ENCODE data around the gene THRAP3.

The THRAP3 gene

DNA sequence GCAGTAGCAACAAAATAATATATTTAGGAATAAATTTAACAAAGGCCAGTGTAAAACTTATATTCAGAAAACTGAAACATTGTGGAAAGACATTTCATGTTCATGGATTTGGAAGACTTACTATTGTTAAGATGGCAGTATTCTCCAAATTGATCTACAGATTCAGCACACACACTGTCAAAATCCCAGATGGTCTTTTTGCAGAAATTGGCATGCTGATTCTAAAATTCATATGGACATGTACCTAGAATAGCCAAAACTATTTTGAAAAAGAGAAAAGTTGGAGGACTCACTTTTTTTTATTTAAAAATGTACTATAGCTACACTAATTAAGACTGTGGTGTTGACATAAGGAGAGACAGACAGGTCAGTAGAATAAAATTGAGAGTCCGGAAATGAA is 50.0 kb downstream of the THRAP3 start:
- no peaks in the 10 kb centered on the region for H3K4me1 ChIP-seq (ENCODE audit: insufficient read depth, low read length)
- H3K27ac ChIP-seq (ENCODE audit: low read length): no peak overlapping the region
- no peak overlapping the region for H3K4me3 ChIP-seq (ENCODE audit: low read depth in 1 of 2, low read length in 2 of 2)
- no peak overlapping the region for H2AFZ ChIP-seq (ENCODE audit: low read depth, low read length)
- H3K4me2 ChIP-seq (ENCODE audit: insufficient read depth, low read length): no peak overlapping the region
- H3K36me3 ChIP-seq (ENCODE audit: insufficient read depth, low read length): peaks cover 42% of the 10 kb centered on the region
- no peak overlapping the region for H3K9ac ChIP-seq (ENCODE audit: low read depth, low read length)
- H3K9me3 ChIP-seq (ENCODE audit: insufficient read depth, low read length, severe bottlenecking): no peaks in the 10 kb centered on the region
- TF ChIP-seq, protein P1, sequence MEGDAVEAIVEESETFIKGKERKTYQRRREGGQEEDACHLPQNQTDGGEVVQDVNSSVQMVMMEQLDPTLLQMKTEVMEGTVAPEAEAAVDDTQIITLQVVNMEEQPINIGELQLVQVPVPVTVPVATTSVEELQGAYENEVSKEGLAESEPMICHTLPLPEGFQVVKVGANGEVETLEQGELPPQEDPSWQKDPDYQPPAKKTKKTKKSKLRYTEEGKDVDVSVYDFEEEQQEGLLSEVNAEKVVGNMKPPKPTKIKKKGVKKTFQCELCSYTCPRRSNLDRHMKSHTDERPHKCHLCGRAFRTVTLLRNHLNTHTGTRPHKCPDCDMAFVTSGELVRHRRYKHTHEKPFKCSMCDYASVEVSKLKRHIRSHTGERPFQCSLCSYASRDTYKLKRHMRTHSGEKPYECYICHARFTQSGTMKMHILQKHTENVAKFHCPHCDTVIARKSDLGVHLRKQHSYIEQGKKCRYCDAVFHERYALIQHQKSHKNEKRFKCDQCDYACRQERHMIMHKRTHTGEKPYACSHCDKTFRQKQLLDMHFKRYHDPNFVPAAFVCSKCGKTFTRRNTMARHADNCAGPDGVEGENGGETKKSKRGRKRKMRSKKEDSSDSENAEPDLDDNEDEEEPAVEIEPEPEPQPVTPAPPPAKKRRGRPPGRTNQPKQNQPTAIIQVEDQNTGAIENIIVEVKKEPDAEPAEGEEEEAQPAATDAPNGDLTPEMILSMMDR (IDR thresholded peaks at IDR 0.05; ENCODE audit: borderline replicate concordance, extremely low read depth, low read length, poor library complexity, severe bottlenecking): no peak
- no peak for TF ChIP-seq EZH2 (IDR thresholded peaks at IDR 0.05; ENCODE audit: borderline replicate concordance, low read depth, low read length, severe bottlenecking)
- H4K20me1 ChIP-seq (ENCODE audit: insufficient read depth, low read length): peaks cover 30% of the 10 kb centered on the region
- no peaks in the 10 kb centered on the region for H3K27me3 ChIP-seq (ENCODE audit: insufficient read depth, low read length, poor library complexity)
- ATAC-seq (ENCODE audit: insufficient read depth, low read depth): no peak
- no peak for DNase-seq
- H3K79me2 ChIP-seq (ENCODE audit: insufficient read depth, low read length): peaks cover 87% of the 10 kb centered on the region

DNA sequence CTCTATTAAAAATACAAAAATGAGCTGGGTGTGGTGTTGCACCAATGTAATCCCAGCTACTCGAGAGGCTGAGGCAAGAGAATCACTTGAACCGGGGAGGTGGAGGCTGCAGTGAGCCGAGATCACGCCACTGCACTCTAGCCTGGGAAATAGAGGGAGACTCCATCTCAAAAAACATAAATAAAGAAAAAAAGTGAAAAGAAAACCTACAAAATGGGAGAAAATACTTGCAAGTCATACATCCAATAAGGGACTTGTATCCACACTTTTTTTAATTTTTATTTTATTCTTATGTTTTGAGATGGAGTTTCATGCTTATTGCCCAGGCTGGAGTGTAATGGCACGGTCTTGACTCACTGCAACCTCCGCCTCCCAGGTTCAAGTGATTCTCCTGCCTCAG is 52.4 kb downstream of the THRAP3 start:
- TF ChIP-seq, protein P1 (IDR thresholded peaks at IDR 0.05; ENCODE audit: borderline replicate concordance, extremely low read depth, low read length, poor library complexity, severe bottlenecking): no peak
- Histone ChIP-seq H3K4me1 (ENCODE audit: insufficient read depth, low read length) (no peaks in the 10 kb centered on the region), H4K20me1 (ENCODE audit: insufficient read depth, low read length) (peaks cover 38% of the 10 kb centered on the region), H3K9ac (ENCODE audit: low read depth, low read length) (no peak overlapping the region), H3K36me3 (ENCODE audit: insufficient read depth, low read length) (peaks cover 37% of the 10 kb centered on the region), H3K27me3 (ENCODE audit: insufficient read depth, low read length, poor library complexity) (no peaks in the 10 kb centered on the region), H3K4me2 (ENCODE audit: insufficient read depth, low read length) (no peak overlapping the region), H3K27ac (ENCODE audit: low read length) (no peak overlapping the region), H3K79me2 (ENCODE audit: insufficient read depth, low read length) (peaks cover 86% of the 10 kb centered on the region), H3K4me3 (ENCODE audit: low read depth in 1 of 2, low read length in 2 of 2) (no peak overlapping the region), H3K9me3 (ENCODE audit: insufficient read depth, low read length, severe bottlenecking) (no peaks in the 10 kb centered on the region), H2AFZ (ENCODE audit: low read depth, low read length) (no peak overlapping the region)
- no peak for ATAC-seq (ENCODE audit: insufficient read depth, low read depth)
- no peak for DNase-seq

DNA sequence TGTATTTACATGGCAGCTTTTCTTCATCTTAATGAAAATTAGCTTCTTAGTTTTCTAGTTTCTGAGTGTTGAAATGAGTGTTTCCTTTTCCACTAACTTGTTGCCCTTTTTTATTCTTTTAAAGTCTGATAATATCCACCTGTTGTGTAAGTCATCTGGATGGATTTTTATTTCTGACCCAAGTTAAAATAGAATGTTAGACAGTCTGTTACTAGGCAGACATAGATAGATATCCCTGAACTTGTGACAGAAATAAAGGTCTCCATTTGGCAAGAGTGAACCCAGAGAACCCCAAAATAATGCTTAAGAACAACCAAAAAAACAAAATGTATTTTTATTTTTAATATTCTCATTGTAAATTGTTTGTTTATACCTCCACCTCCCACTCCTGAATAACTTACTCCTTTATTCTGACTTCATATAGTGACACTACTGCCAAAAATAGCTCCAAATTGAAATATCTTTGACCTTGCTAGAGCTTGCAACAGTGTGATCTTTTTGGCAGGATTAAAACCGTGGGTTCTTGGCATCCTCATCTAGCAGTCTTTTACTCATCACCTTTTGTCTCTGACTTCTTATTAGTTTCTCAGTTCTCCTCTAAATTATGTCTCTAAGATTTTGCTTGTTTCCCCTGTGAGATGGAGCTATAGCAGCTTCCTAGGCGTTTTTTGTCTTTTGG is 55.0 kb downstream of the THRAP3 start:
- Histone ChIP-seq H2AFZ (ENCODE audit: low read depth, low read length) (no peak overlapping the region), H3K9ac (ENCODE audit: low read depth, low read length) (no peak overlapping the region), H3K79me2 (ENCODE audit: insufficient read depth, low read length) (peaks cover 70% of the 10 kb centered on the region), H3K27ac (ENCODE audit: low read length) (no peak overlapping the region), H3K36me3 (ENCODE audit: insufficient read depth, low read length) (peaks cover 40% of the 10 kb centered on the region), H3K9me3 (ENCODE audit: insufficient read depth, low read length, severe bottlenecking) (no peaks in the 10 kb centered on the region), H3K4me1 (ENCODE audit: insufficient read depth, low read length) (no peaks in the 10 kb centered on the region), H3K4me2 (ENCODE audit: insufficient read depth, low read length) (no peak overlapping the region), H3K4me3 (ENCODE audit: low read depth in 1 of 2, low read length in 2 of 2) (no peak overlapping the region), H4K20me1 (ENCODE audit: insufficient read depth, low read length) (peaks cover 23% of the 10 kb centered on the region), H3K27me3 (ENCODE audit: insufficient read depth, low read length, poor library complexity) (no peaks in the 10 kb centered on the region)
- ATAC-seq (ENCODE audit: insufficient read depth, low read depth) (no peak), DNase-seq (no peak)
- TF ChIP-seq, protein P1 (IDR thresholded peaks at IDR 0.05; ENCODE audit: borderline replicate concordance, extremely low read depth, low read length, poor library complexity, severe bottlenecking): no peak
- no peak for TF ChIP-seq EZH2 (IDR thresholded peaks at IDR 0.05; ENCODE audit: borderline replicate concordance, low read depth, low read length, severe bottlenecking)
